Gastroesophageal sphincter (tissue), 3 donors: ENCODE results near the gene PRAC1.

ENCODE experiments used
- POLR2A ChIP-seq, 2 donors: fragments of 450-650 bp; IDR thresholded peaks; one replicate each; pipeline ENCODE4 v1.6.1; 2017; ENCODE audit warnings: antibody characterized with exemption in 2 of 2, mild to moderate bottlenecking in 2 of 2, moderate library complexity in 1 of 2
- POLR2AphosphoS5 ChIP-seq: sonication (generic); formaldehyde crosslinking; IDR thresholded peaks from one replicate; pipeline ENCODE4 v1.6.1; 2017; ENCODE audit warnings: antibody characterized with exemption
- TF ChIP-seq, protein P1 (sequence below), 4 experiments: fragments of 200-600 bp in 2 of 4; fragments of 450-650 bp in 2 of 4; sonication (generic) in 1 of 4; IDR thresholded peaks; one replicate each; pipeline ENCODE4 v1.5.1; 2017 to 2019; ENCODE audit warnings: antibody characterized with exemption in 4 of 4, mild to moderate bottlenecking in 2 of 4, moderate library complexity in 2 of 4

DNA sequence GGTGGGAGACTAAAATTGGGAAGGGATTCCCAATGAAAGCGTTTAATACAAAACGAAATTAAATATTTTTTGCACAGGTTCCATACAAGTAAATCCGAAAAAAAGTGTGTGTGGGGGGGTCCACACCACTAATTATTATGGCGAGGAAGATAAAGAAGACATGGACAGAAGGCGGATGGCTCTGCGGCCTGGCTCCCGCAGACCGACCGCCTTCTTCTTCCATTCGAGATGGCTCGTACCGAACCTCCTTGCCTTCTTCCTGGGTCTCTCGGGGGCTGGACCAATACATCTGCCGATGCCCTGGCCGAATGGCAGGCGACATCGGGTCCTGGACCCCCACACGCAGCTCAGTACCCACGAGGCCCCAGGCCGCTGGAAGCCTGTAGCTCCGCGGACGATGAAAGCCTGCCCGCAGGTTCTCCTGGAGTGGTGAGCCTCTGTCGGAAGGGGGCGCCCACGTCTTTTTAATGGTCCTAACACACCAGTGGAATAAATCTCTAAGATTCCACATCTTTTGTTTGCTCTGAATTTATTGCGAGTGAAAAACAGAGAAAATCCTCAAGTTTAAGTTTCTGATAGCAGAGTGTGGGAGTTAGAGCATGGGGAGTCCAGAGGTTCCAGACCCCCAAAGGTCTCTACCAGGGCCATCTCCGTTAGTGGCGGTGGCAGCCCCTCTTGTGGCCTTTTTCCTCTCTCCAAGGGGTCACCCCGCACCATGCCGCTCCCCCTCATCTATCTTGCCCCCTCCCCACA is 2.1 kb upstream of the PRAC1 start:
- TF ChIP-seq POLR2AphosphoS5 (no peak), POLR2A (IDR thresholded peaks at IDR 0.05) (no peak)
- TF ChIP-seq, protein P1, sequence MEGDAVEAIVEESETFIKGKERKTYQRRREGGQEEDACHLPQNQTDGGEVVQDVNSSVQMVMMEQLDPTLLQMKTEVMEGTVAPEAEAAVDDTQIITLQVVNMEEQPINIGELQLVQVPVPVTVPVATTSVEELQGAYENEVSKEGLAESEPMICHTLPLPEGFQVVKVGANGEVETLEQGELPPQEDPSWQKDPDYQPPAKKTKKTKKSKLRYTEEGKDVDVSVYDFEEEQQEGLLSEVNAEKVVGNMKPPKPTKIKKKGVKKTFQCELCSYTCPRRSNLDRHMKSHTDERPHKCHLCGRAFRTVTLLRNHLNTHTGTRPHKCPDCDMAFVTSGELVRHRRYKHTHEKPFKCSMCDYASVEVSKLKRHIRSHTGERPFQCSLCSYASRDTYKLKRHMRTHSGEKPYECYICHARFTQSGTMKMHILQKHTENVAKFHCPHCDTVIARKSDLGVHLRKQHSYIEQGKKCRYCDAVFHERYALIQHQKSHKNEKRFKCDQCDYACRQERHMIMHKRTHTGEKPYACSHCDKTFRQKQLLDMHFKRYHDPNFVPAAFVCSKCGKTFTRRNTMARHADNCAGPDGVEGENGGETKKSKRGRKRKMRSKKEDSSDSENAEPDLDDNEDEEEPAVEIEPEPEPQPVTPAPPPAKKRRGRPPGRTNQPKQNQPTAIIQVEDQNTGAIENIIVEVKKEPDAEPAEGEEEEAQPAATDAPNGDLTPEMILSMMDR (IDR thresholded peaks at IDR 0.05): peak in 3 of 4 experiments; percentile 66 to 82 (median 75)
